A549 (cell line): ENCODE data around the gene SMARCAL1.

ENCODE experiments used
- ELK1 ChIP-seq: fragments of 150-350 bp; IDR thresholded peaks from 2 replicates; pipeline ENCODE4 v1.6.1; 2014; ENCODE audit warnings: low read depth, mild to moderate bottlenecking, low read length
- EP300 ChIP-seq, 2 experiments: fragments of >200 bp; sonication (Bioruptor Twin); formaldehyde crosslinking; IDR thresholded peaks; 2 replicates in 1 of 2; 3 replicates in 1 of 2; pipeline ENCODE4 v1.6.1; 2016 to 2017
- JUN ChIP-seq, 2 experiments: fragments of >200 bp; sonication (Bioruptor Twin); formaldehyde crosslinking; IDR thresholded peaks; 2 replicates in 1 of 2; 3 replicates in 1 of 2; pipeline ENCODE4 v1.6.1; 2016 to 2017
- RFX5 ChIP-seq: fragments of 450-650 bp; IDR thresholded peaks from 2 replicates; pipeline ENCODE4 v1.7.1; 2014; ENCODE audit warnings: antibody characterized with exemption, mild to moderate bottlenecking, moderate library complexity
- TF ChIP-seq, protein P1 (sequence below): fragments of >200 bp; sonication (Bioruptor Twin); formaldehyde crosslinking; IDR thresholded peaks from 3 replicates; pipeline ENCODE4 v1.5.1; 2016
- TF ChIP-seq, protein P2 (sequence below): IDR thresholded peaks from 2 replicates; pipeline ENCODE4 v1.6.1; 2012
- TF ChIP-seq, protein P3 (sequence below): fragments of 250-450 bp; sonication (Bioruptor Pico); IDR thresholded peaks from 2 replicates; pipeline ENCODE4 v1.5.0; 2020; ENCODE audit warnings: low read depth, mild to moderate bottlenecking, moderate library complexity

DNA sequence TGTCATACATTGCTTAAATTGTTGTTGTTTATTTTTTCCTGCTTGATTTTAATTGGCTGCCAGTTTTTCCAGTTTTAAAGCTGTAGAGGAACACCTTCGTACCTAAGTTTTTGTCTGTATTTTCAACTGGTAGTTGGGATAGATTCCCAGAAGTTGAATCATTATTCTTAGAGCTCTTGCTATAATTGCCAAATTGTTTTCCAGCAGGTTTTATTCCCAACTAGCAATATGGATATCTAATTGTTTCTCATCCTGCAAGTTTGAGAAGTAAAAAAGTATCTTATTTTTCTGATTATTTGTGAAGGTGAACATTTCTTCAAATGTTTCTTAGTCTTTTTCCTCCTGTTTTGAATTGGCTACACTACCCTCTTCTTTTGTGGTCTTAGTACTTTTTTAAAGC is 6.7 kb downstream of the SMARCAL1 start:
- TF ChIP-seq, protein P1, sequence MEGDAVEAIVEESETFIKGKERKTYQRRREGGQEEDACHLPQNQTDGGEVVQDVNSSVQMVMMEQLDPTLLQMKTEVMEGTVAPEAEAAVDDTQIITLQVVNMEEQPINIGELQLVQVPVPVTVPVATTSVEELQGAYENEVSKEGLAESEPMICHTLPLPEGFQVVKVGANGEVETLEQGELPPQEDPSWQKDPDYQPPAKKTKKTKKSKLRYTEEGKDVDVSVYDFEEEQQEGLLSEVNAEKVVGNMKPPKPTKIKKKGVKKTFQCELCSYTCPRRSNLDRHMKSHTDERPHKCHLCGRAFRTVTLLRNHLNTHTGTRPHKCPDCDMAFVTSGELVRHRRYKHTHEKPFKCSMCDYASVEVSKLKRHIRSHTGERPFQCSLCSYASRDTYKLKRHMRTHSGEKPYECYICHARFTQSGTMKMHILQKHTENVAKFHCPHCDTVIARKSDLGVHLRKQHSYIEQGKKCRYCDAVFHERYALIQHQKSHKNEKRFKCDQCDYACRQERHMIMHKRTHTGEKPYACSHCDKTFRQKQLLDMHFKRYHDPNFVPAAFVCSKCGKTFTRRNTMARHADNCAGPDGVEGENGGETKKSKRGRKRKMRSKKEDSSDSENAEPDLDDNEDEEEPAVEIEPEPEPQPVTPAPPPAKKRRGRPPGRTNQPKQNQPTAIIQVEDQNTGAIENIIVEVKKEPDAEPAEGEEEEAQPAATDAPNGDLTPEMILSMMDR = no peak
- TF ChIP-seq EP300 (IDR thresholded peaks at IDR 0.05) (no peak), RFX5 (no peak), ELK1 (no peak), JUN (IDR thresholded peaks at IDR 0.05) (no peak)
- TF ChIP-seq, protein P2, sequence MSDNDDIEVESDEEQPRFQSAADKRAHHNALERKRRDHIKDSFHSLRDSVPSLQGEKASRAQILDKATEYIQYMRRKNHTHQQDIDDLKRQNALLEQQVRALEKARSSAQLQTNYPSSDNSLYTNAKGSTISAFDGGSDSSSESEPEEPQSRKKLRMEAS = no peak
- TF ChIP-seq, protein P3, sequence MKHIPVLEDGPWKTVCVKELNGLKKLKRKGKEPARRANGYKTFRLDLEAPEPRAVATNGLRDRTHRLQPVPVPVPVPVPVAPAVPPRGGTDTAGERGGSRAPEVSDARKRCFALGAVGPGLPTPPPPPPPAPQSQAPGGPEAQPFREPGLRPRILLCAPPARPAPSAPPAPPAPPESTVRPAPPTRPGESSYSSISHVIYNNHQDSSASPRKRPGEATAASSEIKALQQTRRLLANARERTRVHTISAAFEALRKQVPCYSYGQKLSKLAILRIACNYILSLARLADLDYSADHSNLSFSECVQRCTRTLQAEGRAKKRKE (CRISPR knock-in tag) = no peak
